NCI-H2171 (cell line): ENCODE data around the gene CD83.
"Not testable (repeated sequence)": the region's sequence is repeated elsewhere in the genome, so short reads cannot be mapped to it uniquely, and the experiment has no call there.

Source experiments
- DNase-seq: peaks from one replicate; lab custom pipeline; 2025; lab: John Stamatoyannopoulos, UW

The CD83 gene, protein sequence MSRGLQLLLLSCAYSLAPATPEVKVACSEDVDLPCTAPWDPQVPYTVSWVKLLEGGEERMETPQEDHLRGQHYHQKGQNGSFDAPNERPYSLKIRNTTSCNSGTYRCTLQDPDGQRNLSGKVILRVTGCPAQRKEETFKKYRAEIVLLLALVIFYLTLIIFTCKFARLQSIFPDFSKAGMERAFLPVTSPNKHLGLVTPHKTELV

DNA sequence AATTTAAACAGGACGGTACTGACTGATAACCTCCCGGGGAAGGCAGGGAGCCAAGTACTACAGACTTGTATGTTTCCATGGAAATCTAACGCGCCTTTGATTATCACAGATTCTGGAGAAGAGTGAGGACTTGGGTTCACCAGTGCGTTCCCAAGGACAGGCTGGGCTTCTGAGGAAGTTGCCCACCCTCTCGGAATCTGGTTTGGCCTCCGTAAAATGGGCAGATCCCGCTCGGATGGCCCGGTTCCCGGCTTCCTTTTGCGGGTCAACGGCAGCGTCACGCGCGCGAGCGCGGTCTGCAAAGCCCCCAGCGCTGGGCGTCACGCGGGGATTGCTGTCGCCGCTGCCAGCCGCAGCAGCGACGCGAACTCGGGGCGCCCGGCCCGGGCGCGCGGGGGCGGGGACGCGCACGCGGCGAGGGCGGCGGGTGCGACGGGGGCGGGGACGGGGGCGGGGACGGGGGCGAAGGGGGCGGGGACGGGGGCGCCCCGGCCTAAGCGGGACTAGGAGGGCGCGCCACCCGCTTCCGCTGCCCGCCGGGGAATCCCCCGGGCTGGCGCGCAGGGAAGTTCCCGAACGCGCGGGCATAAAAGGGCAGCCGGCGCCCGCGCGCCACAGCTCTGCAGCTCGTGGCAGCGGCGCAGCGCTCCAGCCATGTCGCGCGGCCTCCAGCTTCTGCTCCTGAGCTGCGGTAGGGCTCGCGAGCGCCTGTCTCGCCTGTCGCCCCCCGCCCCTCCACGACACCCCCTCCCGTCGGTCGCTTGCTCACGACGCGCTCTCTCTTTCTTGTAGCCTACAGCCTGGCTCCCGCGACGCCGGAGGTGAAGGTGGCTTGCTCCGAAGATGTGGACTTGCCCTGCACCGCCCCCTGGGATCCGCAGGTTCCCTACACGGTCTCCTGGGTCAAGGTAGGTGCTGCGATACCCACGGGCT is at the start of gene CD83:
TSS of gene CD83 (plus strand) at position 615 of the 933 bp plus-strand sequence. CDS start at position 655, 40 bp downstream.
- peak; percentile 49 for DNase-seq

DNA sequence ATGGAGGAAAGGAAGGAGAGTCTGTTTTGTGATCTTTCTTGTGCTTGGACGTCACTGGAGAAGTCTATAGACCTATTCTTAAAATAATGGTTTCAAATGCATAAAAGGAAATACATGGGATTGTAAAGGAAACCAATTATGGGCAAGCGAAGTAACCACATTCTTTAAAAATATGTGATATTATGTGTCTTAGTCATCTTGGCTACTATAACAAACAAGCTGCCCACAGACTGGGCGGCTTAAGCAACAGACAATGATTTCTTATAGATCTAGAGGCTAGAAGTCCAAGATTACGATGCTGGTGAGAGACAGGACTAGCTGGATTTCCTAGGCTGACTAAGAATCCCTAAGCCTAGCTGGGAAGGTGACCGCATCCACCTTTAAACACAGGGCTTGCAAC is 49.4 kb upstream of the CD83 start:
- DNase-seq: no peak

DNA sequence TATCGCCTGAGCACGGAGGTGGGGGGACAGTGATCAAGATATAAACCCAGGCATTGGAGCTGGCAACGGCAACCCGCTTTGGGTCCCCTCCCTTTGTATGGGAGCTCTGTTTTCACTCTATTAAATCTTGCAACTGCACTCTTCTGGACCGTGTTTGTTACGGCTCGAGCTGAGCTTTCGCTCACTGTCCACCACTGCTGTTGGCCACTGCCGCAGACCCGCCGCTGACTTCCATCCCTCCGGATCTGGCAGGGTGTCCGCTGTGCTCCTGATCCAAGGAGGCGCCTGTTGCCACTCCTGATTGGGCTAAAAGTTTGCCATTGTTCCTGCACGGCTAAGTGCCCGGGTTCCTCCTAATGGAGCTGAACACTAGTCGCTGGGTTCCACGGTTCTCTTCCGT is 48.9 kb upstream of the CD83 start:
- no peak for DNase-seq

DNA sequence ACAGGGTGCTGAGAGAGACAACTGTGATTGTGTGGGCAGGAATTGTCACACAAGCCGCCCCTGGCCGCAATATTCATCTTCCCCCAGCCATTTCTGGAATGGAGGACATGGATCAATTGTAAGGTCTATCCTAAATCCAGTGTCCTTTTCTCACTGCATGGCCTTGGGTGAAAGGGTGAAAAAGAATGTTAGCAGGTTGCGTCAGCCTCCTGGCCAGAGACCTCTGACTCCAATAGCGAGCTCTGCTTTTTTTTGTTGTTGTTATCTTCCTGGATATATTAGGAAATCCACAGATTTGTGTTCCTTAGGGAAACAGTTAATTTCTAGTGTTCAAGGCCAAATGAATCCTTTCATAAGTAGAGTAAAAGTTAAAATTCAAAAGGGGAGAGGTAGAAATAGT is 47.1 kb upstream of the CD83 start:
- no peak for DNase-seq

DNA sequence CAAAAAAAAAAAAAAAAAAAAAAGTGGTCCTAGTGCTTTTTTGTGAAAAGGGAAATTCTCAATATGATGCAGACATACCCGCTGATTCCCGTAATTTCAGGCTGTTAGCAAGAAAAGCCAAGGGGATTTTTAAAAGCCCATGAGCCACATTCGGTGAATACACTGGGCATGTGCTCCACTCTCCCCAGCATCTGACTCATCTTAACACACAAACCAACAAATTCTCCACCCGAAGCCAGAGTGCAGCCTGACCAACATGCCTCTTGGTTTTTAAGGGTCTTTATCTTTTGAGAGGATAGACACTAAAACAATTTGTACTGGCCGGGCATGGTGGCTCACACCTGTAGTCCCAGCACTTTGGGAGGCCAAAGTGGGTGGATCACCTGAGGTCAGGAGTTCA is 45.5 kb upstream of the CD83 start:
- DNase-seq: no peak

DNA sequence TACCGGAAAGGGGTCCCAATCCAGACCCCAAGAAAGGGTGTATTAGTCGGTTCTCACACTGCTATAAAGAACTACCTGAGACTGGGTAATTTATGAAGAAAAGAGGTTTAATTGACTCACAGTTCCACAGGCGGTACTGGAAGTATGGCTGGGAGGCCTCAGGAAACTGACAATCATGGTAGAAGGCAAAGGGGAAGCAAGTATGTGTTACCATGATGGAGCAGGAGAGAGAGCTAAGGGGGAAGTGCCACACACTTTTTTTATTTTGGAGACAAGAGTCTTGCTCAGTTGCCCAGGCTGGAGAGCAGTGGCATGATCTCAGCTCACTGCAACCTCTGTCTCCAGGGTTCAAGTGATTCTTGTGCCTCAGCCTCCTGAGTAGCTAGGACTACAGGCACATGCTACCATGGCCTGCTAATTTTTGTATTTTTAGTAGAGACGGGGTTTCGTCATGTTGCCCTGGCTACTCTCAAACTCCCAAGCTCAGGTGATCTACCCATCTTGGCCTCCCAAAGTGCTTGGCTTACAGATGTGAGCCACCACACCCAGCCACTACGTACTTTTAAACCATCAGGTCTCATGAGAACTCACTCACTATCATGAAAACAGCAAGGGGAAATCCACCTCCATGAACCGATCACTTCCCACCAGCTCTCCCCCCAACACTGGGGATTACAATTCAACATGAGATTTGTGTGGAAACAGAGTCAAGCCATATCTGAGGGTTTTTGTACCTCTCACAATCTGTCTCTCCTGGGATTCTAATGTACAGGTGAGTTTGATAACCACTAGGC is 43.8 kb upstream of the CD83 start:
- DNase-seq: not testable (repeated sequence)

DNA sequence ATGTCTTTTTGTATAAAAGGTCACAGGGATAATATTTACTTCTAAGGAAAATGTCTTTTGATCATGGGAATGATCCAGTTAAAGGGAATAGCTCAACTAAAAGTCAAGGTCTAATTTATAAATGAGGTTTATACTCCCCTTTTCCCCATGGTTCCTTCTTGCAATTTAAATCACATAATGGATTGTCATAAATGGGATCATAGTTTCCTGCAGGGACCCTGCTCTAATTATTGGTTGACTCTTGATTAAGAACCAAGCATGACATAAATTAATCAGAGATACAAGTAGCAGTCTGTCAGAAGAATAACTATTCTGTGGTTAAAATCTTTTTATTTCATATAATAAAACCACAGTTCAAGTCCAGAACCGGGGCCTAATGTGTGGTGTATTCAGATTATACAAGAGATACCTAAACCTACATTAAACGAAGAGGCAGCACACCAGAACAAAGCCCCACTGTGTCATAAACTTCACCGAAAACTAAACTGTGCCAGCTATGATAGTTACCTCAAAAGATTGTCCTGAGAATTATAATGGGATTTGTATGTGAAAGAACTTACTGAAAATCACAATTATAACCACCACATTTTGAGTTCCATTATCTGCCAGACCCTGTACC is 43.0 kb upstream of the CD83 start:
- no peak for DNase-seq

DNA sequence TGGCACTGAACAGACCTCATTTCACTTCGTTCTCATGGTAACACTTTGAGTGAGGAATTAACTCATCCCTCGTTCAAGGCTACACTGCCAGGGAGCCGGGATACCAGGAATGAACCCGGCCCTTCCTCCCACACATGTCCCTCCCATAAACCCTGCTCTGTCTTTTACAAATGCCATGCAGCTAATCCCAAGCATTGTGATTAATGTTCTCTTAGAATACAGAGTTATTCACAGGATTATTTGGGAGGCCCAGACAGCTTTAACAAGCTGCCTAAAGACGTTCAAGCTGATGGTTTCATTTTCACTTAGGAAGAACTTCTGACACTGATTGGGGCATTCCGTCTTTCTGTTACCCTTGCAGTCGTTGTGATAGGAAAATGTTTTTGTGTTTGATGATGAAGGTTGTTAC is 42.5 kb upstream of the CD83 start:
- DNase-seq: no peak

DNA sequence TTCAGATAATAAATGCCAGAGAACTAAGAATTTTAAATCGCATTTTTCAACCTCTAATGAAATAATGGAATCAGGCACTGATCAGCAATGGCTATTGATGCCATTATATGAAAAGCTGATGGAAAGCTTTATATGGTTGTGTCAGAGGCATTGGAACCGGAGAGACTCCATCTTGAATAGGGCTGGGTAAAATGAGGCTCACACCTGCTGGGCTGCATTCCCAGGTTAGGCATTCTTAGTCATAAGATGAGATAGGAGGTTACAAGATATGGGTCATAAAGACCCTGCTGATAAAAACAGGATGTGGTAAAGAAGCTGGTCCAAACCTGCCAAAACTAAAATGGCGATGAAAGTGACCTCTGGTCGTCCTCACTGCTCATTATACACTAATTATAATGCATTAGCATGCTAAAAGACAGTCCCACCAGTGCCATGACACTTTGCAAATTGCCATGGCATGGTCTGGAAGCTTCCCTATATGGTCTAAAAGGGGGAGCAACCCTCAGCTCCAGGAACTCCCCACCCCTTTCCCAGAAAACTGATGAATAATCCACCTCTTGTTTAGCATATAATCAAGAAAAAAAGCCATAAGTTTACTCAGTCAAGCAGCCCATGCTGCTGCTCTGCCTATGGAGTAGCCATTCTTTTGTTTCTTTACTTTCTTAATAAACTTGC is 40.2 kb upstream of the CD83 start:
- no peak for DNase-seq

DNA sequence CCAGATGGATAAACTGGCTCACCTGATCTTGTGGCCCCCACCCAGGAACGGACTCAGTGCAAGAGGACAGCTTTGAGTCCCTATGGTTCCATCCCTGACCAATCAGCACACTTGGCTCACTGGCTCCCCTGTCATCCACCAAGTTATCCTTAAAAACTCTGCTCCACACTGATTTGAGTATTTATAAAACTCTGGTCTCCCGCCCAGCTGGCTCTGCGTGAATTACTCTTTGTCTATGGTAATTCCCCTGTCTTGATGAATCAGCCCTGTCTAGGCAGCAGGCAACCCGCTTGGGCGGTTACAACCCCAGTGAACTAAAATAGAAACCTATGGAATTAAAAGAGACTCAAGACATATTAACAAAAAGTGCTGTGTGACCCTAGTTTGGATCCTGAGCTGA is 38.1 kb upstream of the CD83 start:
- DNase-seq: no peak

DNA sequence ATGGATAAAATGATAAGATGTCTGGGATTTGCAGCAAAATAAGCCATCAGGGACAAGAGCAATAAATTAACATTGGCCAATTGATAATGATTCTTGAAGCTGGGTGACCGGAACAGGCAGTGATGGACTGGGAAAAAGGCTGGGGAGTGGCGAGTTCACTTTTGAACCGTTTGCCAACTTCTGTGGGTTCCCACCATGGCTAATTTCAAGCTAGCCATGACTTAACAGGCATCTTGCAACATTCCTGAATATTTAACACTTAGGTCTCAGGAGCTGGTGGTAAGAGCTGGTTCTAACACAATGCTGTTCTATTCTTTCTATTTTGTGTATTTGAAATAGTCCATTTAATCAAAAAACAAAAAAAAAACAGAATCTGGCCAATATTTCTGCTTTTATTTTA is 37.6 kb upstream of the CD83 start:
- no peak for DNase-seq

DNA sequence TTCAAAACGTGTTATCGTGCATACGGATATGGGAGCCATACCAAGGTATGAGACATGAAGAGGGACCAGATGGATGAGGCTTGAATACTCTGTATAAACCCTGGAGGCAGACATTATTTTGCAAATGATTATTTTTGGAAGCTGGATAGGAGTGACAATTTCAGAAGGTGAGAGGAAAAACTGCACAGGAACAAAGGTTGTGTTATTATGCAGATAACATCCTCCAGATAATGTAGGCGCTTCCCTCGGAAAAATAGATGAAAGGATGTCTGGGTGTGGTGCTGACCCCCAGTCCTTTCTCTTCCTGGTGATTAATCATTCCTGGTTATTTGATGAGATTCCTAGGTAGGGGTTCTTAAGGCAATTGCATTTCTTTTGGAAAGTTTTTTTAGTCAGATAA is 36.4 kb upstream of the CD83 start:
- DNase-seq: no peak

DNA sequence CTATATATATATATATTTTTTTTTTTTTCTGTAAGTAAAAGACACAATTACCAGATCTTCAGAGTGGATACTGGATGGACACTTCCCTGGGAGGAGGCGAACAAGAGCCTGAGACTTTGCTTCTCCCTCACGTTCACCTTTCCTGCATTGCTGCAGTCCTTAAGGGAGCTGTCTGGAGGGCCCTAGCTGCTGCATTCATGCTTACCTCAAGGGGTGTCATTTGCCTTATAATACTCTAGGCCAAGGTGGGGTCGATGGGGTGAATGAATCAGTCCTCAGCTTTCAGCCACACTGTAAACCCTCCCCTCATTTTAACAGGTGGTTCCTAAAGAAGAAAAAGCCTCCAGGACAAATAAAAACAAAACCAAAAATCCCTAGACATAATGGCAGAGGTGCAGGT is 34.8 kb upstream of the CD83 start:
- no peak for DNase-seq

DNA sequence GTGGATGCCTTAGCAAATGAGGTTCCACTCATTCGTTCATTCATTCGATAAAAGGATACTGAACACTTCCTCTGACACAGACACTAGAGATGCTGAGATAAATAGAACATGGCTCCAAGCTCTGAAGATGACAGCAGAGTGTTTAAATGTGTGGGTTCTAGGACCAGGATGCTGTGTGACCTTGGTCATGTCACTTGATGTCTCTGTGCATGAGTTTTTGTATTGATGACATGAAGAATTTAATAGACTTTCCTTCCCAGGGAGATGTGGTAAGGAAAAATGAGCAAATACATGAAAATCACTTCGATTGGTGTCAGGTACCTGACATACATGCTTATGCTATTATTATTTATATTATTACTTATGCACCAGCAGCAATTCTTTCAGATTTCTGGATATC is 34.3 kb upstream of the CD83 start:
- DNase-seq: no peak

DNA sequence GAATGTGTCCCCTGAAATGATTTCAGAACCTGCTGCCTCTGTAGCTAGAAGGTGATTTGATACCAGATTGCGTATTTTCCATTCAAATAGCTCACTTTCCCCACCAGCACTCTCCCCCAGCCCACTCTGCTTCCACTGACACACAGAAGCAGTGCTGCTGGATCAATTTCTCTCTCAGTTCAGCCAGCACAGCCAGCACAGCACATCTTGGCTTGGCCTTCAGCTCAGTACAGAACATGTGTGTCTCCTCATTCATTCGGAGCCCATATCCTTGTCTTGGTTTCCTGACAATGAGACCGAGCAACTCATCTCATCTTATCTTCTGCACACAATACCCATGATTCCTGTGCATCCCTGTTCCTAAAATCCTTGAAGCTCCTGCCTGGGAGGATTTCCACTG is 33.8 kb upstream of the CD83 start:
- DNase-seq: no peak

DNA sequence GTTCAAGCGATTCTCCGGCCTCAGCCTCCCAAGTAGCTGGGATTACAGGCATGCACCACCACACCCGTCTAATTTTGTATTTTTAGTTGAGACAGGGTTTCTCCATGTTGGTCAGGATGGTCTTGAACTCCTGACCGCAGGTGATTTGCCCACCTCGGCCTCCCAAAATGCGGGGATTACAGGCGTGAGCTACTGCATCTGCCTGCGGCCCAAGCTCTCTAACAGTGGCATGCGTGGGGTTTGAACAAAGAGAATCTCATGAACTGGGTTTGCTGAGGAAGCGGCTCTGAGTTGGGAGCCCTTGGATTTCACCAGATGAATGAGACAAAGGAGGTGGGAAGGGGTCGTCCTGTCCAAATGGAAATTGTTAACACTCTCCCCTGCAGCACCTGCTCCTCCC is 33.2 kb upstream of the CD83 start:
- no peak for DNase-seq

DNA sequence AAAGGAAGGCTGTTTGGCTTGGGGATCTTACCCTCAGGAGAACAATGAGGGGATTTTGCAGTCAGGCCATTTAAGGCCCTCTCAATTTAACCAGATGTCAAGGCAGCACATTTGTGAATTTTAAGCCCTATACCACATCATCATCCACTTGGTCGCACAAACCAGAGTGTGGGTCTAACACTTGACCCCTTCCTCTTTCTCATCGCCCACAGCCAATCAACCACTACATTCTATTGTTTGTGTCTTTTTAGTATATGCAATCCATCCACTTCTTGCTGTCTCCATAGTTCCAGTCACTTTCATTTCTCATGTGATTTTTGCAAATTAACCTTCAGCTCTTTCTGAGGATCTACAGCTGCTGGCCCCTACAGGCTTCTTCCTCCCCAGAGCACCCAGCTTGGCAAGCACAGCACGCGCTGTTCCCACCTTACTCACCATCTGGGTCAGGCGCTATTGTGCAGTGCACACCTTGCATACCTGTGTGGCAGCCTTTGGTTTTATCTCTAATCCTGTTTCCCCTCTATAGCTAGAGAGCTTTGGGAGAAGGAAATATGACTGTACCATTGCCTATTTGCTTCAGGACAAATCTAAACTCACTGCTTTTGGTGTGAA is 32.3 kb upstream of the CD83 start:
- no peak for DNase-seq

DNA sequence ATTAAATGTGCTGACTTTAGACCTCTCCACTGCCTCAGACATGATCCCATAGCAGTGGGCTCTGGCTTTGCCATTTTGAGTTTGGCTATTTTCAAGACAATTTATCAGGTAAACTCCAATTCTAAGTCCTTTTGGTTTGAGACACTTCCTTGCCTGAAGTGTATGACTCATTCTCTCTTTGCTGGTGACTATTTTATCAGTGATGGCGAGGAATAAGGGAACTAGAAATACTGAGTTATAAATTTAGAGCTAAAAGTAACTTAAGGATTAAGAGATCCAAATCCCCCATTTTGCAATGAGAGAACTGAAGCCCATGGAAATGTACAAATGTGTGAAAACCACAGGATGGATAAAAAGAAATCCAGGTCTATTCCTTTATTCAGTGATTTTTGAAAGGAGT is 30.9 kb upstream of the CD83 start:
- no peak for DNase-seq

DNA sequence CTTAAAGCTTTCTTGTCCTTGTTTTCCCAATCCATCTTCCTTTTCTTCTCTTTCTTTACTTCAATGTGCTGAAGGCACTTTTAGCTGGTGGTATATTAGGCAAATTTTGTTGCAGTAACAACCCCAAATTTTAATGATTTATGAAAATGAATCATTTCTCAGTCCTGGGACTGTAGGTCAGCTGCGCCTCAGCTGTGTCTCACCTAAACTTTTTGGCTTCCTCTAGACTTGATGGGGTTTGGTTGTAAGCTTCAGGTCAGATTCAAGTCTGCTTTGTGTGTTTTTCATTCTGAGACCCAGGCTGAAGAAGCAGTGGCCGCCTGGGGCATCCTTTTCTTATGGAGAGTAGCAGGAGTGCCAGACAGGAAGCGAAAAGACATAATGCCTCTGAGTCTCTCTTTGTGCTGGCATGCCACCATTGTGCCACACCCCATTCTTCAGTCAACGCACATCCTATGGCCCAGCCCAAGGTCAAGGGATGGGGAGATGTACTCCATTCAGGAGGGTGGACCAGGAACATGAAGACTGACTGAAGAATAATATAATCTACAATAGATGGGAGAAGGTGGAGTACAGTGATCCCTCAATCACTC is 28.9 kb upstream of the CD83 start:
- no peak for DNase-seq

DNA sequence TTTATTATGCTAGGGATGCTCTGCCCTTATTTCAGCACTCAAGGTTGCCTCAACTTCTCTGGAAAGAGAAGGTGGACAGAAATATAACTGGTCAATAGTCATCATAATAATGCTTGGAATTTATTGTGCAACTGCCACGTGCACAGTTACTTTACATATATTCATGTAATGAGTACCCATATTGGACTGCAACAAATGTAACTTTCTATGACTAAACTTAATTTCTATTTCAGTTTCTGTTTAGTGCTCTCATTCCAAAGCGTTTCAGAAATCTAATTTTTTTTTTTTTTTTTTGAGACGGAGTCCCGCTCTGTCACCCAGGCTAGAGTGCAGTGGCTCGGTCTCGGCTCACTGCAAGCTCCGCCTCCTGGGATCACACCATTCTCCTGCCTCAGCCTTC is 28.3 kb upstream of the CD83 start:
- DNase-seq: no peak
